ENCODE results near the gene RRN3.
"Not testable (repeated sequence)": the region's sequence is repeated elsewhere in the genome, so short reads cannot be mapped to it uniquely, and the experiment has no call there.

GRCh38 chr16:15027051-15027450, 67.0 kb downstream of the RRN3 start:
- not testable (repeated sequence) for TF ChIP-seq CTCF, POLR2A (IDR thresholded peaks at IDR 0.05)
